ENCODE measurements around the gene ANKH.
"Not testable (repeated sequence)": the region's sequence is repeated elsewhere in the genome, so short reads cannot be mapped to it uniquely, and the experiment has no call there.

Gene ANKH

DNA sequence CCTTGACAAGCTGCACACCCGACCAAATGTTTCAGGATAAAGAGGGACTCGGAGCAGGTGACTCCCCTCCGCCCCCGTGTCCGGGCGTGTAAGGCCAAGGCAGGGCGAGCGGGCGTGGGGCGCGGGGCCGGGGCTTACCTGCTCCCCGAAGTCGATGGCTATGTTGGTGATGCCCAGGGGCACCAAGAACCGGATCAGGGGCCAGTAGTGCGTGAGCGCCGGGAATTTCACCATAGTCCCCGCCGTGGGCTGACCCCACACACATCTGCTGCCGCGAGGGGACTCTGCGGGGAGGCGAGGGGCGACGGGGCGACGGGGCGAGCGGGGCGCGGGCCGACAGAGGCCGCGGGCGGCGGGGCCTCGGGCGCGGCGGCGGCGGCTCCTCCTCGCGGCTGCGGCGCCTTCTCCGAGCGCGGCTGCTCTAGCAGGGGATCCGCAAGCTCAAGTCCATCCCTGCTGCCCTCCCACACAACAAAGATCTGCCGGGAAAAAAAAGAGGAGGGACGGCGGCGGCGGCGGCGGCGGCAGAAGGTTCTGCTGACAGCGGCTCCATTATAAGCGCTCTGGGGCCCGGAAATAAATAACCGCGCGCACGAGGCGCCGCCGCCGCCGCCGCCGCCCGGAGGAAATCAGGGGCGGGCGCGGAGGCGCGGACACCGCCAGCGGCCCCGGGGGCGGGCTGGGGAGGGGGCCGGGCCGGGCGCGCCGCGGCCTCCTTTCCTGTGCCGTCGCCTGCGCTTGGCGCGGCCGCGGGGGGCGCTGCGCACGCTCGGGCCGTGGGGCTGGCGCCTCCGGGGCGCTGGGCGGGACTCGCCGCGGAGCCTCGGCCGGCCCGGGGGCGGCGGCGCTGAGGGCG is at the start of gene ANKH:
Gene ANKH, minus strand, starts transcription at position 565 of the 856 bp plus-strand sequence. Its CDS starts 331 bp downstream, at position 234.
- peak; percentile 85 for DNase-seq

DNA sequence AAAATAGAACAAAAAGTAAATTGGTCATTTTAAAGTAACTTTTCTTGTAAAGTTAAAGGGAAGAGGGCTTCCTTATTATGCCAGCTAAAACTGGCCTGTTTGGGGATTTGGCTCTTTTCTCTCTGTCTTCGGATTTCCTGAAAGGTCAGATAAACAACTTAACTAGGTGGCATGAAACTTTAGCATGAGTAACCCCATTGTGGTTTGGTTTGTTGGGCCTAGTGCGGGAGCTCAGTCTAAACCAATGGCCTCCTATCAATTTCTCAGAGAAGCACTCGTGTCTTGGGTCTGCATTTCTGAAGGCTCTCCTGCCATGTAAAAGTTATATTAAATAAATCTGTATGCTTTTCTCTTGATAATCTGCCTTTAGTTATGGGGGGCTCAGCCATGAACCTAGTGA is 48.5 kb upstream of the ANKH start:
- DNase-seq, result no peak

DNA sequence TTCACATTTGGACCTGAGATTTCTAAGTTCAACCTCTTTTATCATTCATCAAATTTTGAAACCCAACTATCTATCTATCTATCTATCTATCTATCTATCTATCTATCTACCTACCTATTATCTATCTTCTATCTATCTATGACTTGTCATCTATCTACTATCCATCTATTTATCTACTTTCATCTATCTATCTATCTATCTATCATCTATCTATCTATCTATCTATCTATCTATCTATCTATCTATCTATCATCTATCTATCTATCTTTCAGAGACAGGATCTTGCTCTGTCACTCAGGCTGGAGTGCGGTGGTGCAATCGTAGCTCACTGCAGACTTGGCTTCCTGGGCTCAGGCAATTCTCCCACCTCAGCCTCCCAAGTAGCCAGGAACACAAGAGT is 47.5 kb upstream of the ANKH start:
- not testable (repeated sequence) for DNase-seq

DNA sequence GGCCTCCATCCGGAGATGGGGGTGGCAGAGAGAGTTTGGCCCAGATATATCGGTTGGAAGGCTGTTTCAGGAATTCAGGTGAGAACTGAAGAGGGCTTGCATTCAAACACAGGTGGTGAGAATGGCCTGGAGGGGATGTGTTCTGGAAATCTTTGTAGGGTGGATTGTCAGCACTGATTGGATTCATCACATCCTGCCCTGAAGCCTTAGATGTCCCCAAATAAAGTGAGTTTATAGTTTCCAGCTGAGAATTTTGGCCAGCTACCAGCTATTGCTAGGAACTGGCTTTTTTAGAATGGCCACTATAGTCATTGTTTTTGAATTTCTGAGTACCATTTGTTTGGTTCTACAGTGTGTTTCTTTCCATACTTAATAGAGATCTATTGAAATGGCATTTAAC is 46.1 kb upstream of the ANKH start:
- DNase-seq, result no peak

DNA sequence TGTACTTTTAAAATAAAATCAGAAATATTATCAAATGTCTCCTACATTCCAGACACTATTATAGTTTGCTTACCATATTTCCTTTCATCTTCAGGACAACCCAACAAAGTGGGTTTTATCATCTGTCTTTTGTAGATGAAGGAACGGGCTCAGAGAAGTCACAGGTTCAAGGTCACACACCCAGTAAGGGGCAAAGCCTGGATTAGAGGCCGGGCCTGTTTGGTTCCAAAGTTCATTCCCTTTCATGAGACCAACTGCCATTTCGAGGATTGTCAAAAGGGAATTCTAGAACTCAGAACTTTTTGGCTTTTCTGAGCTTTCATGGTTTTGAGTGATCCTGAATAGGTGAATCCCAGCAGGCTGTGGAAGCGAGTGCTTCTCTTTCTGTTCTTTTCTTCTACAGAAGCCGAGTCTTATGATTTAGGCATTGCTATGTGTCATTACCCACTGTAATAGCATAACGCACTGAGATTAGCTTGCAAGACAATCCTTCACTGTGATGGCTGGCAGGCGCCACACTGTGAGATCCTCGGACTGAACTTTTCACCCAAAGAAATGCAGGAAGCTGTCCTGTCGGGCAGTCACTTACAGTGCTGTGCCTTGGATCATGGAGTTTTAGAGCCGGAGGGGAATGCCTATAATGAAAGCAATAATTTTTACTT is 43.8 kb upstream of the ANKH start:
- no peak for DNase-seq

DNA sequence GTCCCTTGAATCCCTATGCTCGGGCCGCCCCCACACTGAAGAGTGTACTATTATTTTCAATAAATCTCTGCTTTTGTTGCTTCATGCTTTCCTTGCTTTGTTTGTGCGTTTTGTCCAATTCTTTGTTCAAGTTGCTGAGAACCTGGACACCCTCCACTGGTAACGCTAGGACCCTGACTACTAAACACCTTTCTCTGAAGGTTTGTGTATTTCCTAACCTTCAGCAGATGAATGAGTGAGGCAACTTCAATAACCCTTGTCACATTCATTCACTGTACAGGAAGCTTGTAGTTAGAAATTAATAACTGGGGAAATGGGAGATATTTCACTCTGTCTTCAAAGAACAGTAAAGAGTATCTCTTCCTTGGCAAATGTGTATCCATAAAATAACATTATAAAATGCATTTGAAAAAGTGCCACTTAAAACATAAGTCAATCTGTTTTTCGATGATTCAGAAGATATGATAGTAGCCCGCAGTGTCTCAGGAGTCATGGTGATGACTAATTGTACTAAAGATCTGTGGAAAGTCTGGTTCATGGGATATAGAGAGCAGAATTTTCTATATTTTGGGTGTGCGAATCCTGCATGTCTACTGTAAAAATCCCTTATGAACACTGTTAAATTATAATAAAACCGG is 43.2 kb upstream of the ANKH start:
- DNase-seq, result no peak

DNA sequence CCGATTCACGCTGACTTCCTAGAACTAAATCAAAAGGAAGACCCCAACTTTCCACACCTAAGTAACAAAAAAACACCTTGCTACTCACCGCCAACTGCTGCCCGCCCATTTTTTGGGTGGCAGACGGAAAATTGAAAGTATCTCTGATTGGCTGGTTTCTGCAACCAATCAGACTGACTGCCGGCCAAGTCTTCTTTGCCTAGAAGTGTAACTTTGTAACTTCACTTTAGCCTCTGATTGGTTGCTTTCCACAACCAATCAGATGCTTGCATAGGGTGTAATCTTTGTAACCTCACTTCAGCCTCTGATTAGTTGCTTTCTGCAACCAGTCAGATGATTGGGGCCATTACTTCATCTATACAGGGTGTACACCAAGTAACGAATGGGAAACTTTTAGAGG is 42.6 kb upstream of the ANKH start:
- no peak for DNase-seq

DNA sequence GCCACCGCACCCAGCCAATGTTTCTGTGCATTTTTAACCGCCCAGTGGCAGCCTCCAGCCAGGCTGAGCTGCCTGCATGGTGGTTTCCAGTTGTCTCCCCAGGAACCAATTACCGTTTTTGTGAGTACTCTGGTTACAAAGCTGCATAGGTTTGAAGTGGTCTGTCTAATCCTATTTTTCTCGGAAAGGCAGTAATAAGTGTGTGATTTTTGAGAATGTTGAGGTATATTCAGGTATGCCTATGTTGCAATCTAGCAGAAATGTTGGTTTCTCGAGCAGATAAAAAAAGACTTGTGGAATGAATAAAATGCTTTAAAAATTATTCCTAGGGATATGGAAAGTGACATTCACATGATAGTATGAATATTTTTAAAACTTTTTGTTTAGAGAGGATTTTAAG is 41.5 kb upstream of the ANKH start:
- DNase-seq, result no peak

DNA sequence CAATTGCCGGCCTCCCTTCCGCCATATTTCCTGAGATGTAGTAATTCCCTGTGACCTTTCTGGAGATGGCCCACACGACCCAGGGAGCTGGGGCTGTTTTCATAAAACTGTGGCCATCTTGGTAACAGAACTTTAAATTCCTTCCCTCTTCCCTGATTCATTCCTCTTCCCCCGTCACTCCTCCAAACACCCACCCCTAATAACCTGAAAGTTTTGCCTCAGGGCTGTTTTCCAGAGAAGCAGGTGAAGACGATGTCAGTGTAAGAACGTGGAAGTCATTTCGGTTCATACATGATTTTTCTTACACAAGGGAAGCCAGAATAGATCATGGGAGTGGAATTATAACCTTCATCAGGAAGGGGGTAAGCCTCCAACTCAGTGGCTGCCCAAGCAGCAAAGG is 40.6 kb upstream of the ANKH start:
- no peak for DNase-seq

DNA sequence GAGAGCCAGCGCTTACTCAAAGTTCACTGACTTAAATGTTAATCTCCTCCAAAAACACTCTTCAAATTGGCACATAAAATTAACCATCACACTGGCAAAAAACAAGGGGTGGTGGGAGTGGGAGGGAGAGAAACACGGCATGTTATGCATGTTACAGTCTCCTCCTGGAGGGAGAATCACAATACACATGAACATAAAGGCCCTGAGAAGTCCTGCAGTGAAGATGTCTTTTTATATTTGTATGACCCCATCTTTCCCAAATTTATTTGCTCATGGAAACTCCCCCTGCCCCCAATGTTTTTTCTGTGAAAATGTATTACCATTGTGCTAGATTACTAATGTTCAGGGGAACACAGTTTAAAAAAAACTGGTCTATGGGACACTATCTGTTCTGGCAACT is 37.8 kb upstream of the ANKH start:
- DNase-seq, result no peak

DNA sequence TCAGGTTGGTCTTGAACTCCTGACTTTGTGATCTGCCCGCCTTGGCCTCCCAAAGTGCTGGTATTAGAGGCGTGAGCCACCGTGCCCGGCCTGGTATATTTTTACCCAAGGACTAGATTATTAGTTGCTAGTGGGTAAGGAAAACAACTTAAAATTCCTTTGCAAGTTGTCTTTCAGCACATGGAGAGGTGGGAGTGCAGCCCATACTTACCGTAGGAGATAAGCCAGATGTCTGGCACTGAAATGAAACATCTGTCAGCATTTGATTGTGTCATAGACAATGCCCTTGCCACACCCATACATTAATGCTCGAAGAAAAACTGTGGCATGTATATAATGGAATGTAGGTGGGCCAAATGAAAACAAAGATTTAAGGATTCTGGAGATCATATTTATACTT is 36.6 kb upstream of the ANKH start:
- no peak for DNase-seq

DNA sequence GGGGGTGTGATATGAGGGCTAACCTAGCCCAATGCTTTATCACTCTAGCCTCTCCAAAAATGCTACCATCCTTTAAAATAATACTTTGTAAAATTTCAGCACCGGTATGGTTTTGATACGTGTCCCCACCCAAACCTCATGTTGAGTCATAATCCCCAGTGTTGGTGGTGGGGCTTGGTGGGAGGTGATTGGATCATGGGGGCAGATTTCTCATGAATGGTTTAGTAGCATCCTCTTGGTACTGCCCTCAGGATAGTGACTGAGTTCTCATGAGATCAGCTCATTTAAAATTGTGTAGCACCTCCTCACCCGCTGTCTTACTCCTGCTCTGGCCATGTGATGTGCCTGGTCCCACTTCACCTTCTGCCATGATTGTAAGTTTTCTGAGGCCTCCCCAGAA is 35.0 kb upstream of the ANKH start:
- no peak for DNase-seq

DNA sequence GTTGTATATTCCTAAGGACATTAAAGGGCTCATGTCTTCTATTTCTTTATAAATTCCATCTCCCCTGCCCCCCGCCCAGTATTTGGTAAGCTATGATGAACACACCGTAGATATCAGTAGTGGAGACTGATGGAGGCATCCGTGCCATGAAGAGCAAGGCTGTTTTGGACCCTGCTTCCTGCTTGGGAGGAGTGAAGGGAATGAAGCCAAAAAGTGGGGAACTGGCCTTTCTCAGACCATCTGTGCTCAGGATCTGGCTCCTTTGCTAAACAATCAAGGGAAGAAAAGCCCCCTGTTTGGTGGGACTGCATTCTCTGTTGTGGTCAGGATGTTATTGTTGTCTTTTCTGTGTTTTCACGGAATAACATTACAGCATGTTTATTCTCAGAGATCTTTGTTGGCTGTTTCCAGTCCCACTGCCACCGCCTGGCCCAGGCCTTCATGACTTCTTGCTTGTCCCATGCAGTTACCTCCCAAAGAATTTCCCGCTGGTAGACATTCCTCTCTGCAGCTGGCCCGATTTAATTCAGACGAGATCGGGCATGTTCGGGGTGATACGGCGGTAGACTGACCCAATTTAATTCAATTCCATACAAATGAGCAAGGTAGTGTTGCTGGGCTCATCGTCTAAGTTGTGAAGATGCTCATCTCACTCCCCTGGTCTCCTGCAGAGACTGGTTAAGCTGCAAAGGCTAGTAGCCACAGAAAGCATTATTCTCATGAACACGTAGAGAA is 31.4 kb upstream of the ANKH start:
- no peak for DNase-seq

DNA sequence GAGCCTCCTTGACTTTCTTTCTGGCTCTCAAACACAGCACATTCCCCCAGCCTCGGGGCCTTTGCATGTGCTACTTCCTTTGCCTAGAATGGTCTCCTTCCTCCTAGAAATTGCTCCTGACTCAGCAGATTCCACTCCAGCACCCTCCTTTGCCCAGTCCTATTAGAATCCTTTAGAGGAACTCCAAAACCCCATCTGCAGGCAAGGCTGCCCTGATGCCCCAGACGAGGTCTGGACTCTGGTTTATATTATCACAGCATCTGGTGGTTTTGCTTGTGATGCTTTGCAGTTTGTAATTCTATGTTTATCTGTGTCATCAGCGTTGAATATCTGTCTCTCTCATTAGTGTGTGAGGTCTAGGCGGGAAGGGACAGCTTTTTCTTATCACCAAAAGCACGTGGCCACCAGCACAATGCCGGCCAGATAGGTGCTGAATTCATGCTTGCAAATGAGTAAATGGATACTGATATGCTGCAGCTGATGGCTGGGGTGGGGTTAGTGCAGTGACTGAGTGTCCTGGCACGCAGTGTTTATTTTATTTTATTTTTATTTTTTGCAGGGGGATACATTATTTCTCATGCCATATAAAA is 30.0 kb upstream of the ANKH start:
- no peak for DNase-seq

DNA sequence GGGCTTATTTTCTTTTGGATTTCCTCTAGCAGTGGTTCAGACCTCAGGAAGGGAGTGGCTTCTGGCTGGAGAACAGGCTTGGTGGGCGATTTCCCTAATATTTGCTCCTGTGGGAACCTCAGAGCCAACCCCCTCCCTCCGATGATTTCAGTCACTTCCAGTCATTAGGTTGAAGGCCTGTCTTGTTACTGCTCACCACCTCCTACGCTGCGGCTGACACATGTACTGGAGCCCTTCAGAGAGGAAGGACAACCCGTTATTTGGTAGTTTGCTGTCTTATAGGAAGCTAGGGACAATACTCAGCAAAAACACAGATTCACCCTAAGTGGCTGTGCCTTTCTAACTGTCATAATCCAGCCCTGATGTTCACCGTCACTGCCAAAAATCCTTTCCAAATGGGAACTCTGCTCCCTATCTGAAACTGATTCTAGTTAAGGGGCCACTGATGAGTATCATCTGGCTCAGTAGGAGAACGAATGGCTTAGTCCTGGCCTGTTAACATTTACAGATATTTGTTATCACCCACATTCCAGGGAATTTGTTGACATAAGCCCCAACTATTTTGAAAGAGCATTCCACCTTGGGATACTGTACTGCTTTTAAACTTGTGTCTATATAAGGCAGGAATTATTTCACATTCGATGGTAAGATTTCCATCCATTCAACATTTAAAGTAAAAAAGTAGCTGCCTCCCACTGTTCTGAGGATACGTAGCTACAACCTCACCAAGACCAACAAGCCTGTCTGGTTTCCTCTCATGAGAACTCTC is 29.3 kb upstream of the ANKH start:
- no peak for DNase-seq

DNA sequence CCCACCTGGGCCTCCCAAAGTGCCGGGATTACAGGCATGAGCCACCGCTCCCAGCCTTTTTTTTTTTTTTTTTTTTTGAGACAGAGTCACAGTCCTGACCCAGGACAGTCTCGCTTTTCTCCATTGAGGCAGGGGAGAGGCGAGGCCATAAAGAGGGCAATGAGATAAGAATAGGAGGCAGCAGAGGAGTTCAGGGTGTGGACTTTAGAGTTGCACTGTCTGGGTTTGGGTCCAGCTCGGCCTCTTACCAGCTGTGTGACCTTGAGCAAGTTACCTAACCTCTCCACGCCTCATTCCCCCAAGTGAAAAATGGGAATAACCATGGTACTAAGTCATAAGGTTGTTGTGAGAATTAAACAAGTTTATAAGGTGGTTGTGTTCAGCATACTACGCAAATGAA is 24.6 kb upstream of the ANKH start:
- DNase-seq, result no peak

DNA sequence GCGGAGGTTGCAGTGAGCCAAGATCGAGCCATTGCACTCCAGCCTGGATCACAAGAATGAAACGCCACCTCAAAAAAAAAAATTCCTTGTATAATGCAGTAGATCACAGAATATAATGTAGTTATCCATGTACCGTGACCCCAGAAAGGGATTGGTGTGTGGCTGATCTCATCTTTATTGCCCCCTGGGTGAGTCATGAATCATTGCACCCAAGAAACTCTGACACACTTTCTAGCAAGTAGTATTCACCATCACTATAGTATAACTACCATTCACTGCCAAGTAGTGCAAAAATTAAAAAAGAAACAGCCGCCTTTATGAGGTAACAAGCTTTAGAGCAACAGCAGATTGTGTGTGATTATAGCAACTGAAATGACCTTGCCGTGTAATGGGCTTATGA is 23.7 kb upstream of the ANKH start:
- DNase-seq, result no peak

DNA sequence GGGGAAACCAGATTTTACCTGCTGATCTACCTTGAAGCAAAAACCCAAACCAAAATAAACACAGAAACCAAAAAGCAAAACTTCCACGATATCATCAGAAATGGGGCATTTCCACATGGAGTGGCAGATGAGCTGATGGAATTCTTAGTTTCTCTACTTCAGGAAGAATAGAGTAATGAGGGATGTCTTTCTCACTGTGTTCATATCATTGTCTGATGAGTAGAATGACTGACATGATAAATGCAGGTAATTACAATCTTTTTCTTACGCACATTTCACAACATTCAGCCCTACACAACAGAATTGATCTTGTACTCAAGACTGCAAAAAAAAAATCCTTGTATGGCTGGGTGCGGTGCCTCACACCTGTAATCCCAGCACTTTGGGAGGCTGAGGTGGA is 23.2 kb upstream of the ANKH start:
- DNase-seq, result no peak

DNA sequence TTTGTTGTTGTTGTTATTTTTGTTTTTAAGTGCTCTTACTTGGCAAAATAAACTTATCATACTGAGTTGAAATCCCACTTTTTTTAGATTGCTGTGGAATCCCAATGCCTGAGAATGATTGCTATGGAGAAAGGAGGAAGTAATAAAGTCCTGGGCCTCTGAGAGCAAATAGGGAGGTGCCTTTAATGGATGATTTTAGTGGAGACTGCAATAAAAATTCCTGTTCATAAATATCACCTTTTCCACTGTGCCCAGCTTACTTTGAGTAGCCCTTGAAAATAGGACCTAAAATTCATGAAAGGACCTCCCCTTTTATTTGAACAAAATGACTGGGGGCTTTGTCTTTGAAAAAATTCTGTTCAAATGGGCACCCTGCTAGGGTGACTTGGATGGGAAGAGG is 21.8 kb upstream of the ANKH start:
- DNase-seq, result no peak

DNA sequence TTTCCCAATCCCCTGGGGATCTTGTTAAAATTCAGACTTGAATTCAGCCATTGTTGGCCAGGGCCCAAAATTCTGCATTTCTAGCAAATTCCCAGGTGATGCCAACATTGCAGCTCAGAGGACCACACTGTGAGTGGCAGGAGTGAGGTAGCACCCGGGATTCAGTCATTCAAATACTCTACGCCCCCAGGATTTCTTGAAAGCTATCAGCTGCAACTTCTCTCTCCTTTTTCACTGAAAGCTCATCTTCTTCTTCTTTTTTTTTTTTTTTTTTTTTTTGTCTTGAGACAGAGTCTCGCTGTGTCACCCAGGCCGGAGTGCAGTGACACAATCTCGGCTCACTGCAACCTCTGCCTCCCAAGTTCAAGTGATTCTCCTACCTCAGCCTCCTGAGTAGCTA is 19.3 kb upstream of the ANKH start:
- DNase-seq, result no peak

DNA sequence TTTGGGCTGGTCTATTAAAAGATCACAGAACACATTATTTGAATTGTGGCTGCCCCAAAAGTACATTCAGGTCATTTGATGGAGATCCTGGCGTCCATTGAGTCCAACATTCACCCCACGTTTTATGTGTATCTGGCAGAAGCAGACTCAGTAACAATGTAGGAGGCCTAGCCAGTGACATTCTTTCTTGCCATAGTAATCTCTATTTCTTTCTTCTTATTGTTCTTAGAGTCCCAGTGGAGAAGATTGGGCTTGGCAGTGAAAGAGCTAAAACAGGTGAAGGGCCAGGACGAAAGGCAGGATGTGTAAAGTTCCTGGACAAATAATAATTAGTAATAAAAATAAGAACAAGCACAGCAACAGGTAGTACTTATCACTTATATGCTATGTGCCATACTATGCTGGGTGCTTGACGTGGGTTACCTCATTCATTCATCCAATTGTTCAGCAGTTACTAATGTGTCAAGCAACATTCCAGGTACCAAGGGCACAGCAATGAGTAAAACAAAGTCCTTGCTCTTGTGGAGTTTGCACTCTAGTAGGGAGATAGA is 12.6 kb upstream of the ANKH start:
- no peak for DNase-seq

All from stimulated activated CD4-positive, alpha-beta T cell treated with anti-CD3 and anti-CD28 coated beads, Interleukin-4, amount 100 ng/mL, for 1 hour (primary cell).